IMR-90 (cell line): ENCODE measurements around the gene LARP1. TPM values are rescaled to one million over a fixed set of nuclear protein-coding genes. Genes with fewer than 3 reads are reported as not detected.

ENCODE experiments used
- ATAC-seq: fragments of 200-7000 bp; cut with Tn5 transposase; 2 replicates; pipeline ENCODE4 v1.9.1; 2020; ENCODE audit warnings: low read depth, mild to moderate bottlenecking, moderate library complexity
- BruUV-seq: library from RNA; stranded (reverse); fragments of 400-500 nt; replicated peaks from 2 replicates; lab custom pipeline; 2021; lab: Mats Ljungman, UMichigan
- CTCF ChIA-PET: fragments of 300-600 bp; formaldehyde crosslinking; extraction: SDS; loops from one replicate; lab custom pipeline; 2021; ENCODE audit warnings: antibody characterized with exemption; lab: Yijun Ruan, JAX
- POLR2A ChIA-PET: fragments of 300-600 bp; sonication (Branson Sonifier 250); formaldehyde crosslinking; loops from one replicate; lab custom pipeline; 2022; ENCODE audit warnings: antibody characterized with exemption; ENCODE audit not compliant: unreplicated experiment; lab: Charles Lee
- DNase-seq: peaks from one replicate; pipeline ENCODE4 v3.0.0; 2013
- H2AFZ ChIP-seq: replicated peaks from 2 replicates; pipeline ENCODE3; 2013; ENCODE audit warnings: low read length, mild to moderate bottlenecking; ENCODE audit not compliant: poor library complexity
- H2AK5ac ChIP-seq: 2 replicates; pipeline ENCODE4 v1.6.1; 2013; ENCODE audit warnings: low read depth, low read length, inconsistent platforms
- H2AK9ac ChIP-seq: replicated peaks from 2 replicates; pipeline ENCODE3; 2013; ENCODE audit warnings: mild to moderate bottlenecking, low read depth, low read length, moderate library complexity; ENCODE audit not compliant: poor library complexity
- H2BK120ac ChIP-seq: 2 replicates; pipeline ENCODE4 v1.6.1; 2013; ENCODE audit warnings: low read depth, low read length, inconsistent platforms
- H2BK15ac ChIP-seq: 3 replicates; pipeline ENCODE4 v1.6.1; 2013; ENCODE audit warnings: low read depth, low read length, inconsistent platforms
- H2BK20ac ChIP-seq: 2 replicates; pipeline ENCODE4 v1.6.1; 2013; ENCODE audit warnings: low read depth, mild to moderate bottlenecking, inconsistent platforms, low read length, moderate library complexity
- H2BK5ac ChIP-seq: 2 replicates; pipeline ENCODE4 v1.6.1; 2013; ENCODE audit warnings: mild to moderate bottlenecking, low read depth, low read length, inconsistent platforms; ENCODE audit not compliant: poor library complexity, severe bottlenecking
- H3K14ac ChIP-seq: replicated peaks from 2 replicates; pipeline ENCODE4 v1.6.1; 2013; ENCODE audit warnings: low read depth, low read length, inconsistent platforms
- H3K18ac ChIP-seq: 2 replicates; pipeline ENCODE4 v1.6.1; 2013; ENCODE audit warnings: low read depth, low read length, control low read depth
- H3K23ac ChIP-seq: 2 replicates; pipeline ENCODE4 v1.6.1; 2013; ENCODE audit warnings: low read depth, low read length, inconsistent platforms
- H3K27ac ChIP-seq: 2 replicates; pipeline ENCODE4 v1.5.1; 2013; ENCODE audit warnings: mild to moderate bottlenecking, control low read depth, low read length; ENCODE audit not compliant: insufficient read depth
- H3K27me3 ChIP-seq: 2 replicates; pipeline ENCODE4 v1.6.1; 2013; ENCODE audit warnings: low read length; ENCODE audit not compliant: control insufficient read depth, insufficient read depth
- H3K36me3 ChIP-seq: 2 replicates; pipeline ENCODE4 v1.6.1; 2013; ENCODE audit warnings: low read length, mixed read lengths; ENCODE audit not compliant: control insufficient read depth, insufficient read depth
- H3K4ac ChIP-seq: 2 replicates; pipeline ENCODE4 v1.6.1; 2013; ENCODE audit warnings: low read depth, low read length, inconsistent platforms
- H3K4me1 ChIP-seq: 2 replicates; pipeline ENCODE4 v1.6.1; 2013; ENCODE audit warnings: low read length, mixed read lengths; ENCODE audit not compliant: control insufficient read depth, insufficient read depth
- H3K4me2 ChIP-seq: 2 replicates; pipeline ENCODE4 v1.6.1; 2013; ENCODE audit warnings: low read depth, mild to moderate bottlenecking, control low read depth, low read length, moderate library complexity
- H3K4me3 ChIP-seq: 2 replicates; pipeline ENCODE4 v1.5.1; 2013; ENCODE audit warnings: low read depth, mild to moderate bottlenecking, control low read depth, low read length, moderate library complexity; ENCODE audit not compliant: insufficient read depth
- H3K56ac ChIP-seq: 2 replicates; pipeline ENCODE4 v1.6.1; 2013; ENCODE audit warnings: low read length, inconsistent platforms; ENCODE audit not compliant: insufficient read depth; ENCODE audit errors: extremely low read depth
- H3K79me1 ChIP-seq, 2 experiments: 2 replicates each; pipeline ENCODE4 v1.6.1; 2013; ENCODE audit warnings: low read length in 2 of 2, inconsistent platforms in 1 of 2, low read depth in 1 of 2
- H3K9ac ChIP-seq: 2 replicates; pipeline ENCODE4 v1.6.1; 2013; ENCODE audit warnings: low read depth, low read length, control low read depth
- H3K9me1 ChIP-seq: 2 replicates; pipeline ENCODE4 v1.6.1; 2013; ENCODE audit warnings: low read length, inconsistent platforms; ENCODE audit not compliant: insufficient read depth
- H3K9me3 ChIP-seq: 2 replicates; pipeline ENCODE4 v1.6.1; 2013; ENCODE audit warnings: low read length; ENCODE audit not compliant: control insufficient read depth, insufficient read depth
- H4K20me1 ChIP-seq: 2 replicates; pipeline ENCODE4 v1.6.1; 2013; ENCODE audit warnings: low read length, inconsistent platforms; ENCODE audit not compliant: insufficient read depth
- H4K5ac ChIP-seq: 2 replicates; pipeline ENCODE4 v1.6.1; 2013; ENCODE audit warnings: mild to moderate bottlenecking, low read depth, low read length, control low read depth
- H4K8ac ChIP-seq, 2 experiments: 2 replicates each; pipeline ENCODE4 v1.6.1; 2013; ENCODE audit warnings: low read depth in 2 of 2, low read length in 2 of 2, control low read depth in 1 of 2, inconsistent platforms in 1 of 2
- H4K91ac ChIP-seq: 2 replicates; pipeline ENCODE4 v1.6.1; 2013; ENCODE audit warnings: low read depth, low read length, inconsistent platforms; ENCODE audit not compliant: insufficient read depth
- BHLHE40 ChIP-seq: fragments of 150-350 bp; IDR thresholded peaks from 2 replicates; pipeline ENCODE4 v1.6.1; 2016; ENCODE audit warnings: mild to moderate bottlenecking, low read depth, low read length
- CEBPB ChIP-seq: IDR thresholded peaks from 2 replicates; pipeline ENCODE4 v1.6.1; 2012; ENCODE audit warnings: low read depth, low read length, improper control_type of control experiment
- CHD1 ChIP-seq: IDR thresholded peaks from 2 replicates; pipeline ENCODE4 v1.6.1; 2012; ENCODE audit warnings: low read depth, low read length, improper control_type of control experiment
- CTCF ChIP-seq: conservative IDR thresholded peaks from 2 replicates; pipeline ENCODE4 v1.5.1; 2012; ENCODE audit warnings: mild to moderate bottlenecking, low read depth, low read length, improper control_type of control experiment
- FOS ChIP-seq: fragments of 150-350 bp; IDR thresholded peaks from 2 replicates; pipeline ENCODE4 v1.6.1; 2016; ENCODE audit warnings: low read depth, low read length
- MAFK ChIP-seq: IDR thresholded peaks from 2 replicates; pipeline ENCODE4 v1.6.1; 2012; ENCODE audit warnings: low read depth, low read length, improper control_type of control experiment
- MAZ ChIP-seq: IDR thresholded peaks from 2 replicates; pipeline ENCODE4 v1.6.1; 2012; ENCODE audit warnings: low read depth, mild to moderate bottlenecking, low read length, improper control_type of control experiment, moderate library complexity, borderline replicate concordance
- MXI1 ChIP-seq: IDR thresholded peaks from 2 replicates; pipeline ENCODE4 v1.6.1; 2012; ENCODE audit warnings: low read depth, mild to moderate bottlenecking, low read length, moderate library complexity, borderline replicate concordance
- NFE2L2 ChIP-seq: fragments of 150-350 bp; IDR thresholded peaks from 2 replicates; pipeline ENCODE4 v1.6.1; 2016; ENCODE audit warnings: low read depth, mild to moderate bottlenecking, low read length
- POLR2A ChIP-seq: IDR thresholded peaks from 2 replicates; pipeline ENCODE4 v1.6.1; 2012; ENCODE audit warnings: mild to moderate bottlenecking, low read depth, low read length
- RAD21 ChIP-seq: IDR thresholded peaks from 2 replicates; pipeline ENCODE4 v1.6.1; 2012; ENCODE audit warnings: low read length, improper control_type of control experiment
- RCOR1 ChIP-seq: IDR thresholded peaks from 2 replicates; pipeline ENCODE4 v1.6.1; 2012; ENCODE audit warnings: mild to moderate bottlenecking, low read length, improper control_type of control experiment; ENCODE audit not compliant: insufficient replicate concordance
- RFX5 ChIP-seq: IDR thresholded peaks from 2 replicates; pipeline ENCODE4 v1.8.0; 2012; ENCODE audit warnings: low read depth, mild to moderate bottlenecking, low read length, moderate library complexity
- SMC3 ChIP-seq: fragments of 150-350 bp; IDR thresholded peaks from 2 replicates; pipeline ENCODE4 v1.6.1; 2016; ENCODE audit warnings: low read depth, mild to moderate bottlenecking, antibody characterized with exemption, low read length, moderate library complexity
- USF2 ChIP-seq: fragments of 150-350 bp; IDR thresholded peaks from 2 replicates; pipeline ENCODE4 v1.6.1; 2017; ENCODE audit warnings: mild to moderate bottlenecking, antibody characterized with exemption, low read length, low read depth
- WGBS, 2 experiments: methylation state at CpG; one replicate each; pipeline versions ENCODE4 v1.1.5 to v1.1.7; 2013; ENCODE audit warnings: missing lambda C conversion rate in 2 of 2; ENCODE audit not compliant: insufficient read length in 1 of 2; ENCODE audit errors: extremely low coverage in 2 of 2; 5-methylcytosine and 5-hydroxymethylcytosine counted together
- dilution Hi-C: fragments of 300-500 bp; cut with HindIII; formaldehyde crosslinking; loops from one replicate; pipeline ENCODE4 v1.14.3; 2018; ENCODE audit warnings: low sequenced_read_pairs; ENCODE audit not compliant: unreplicated experiment
- in situ Hi-C: fragments of 300-500 bp; cut with MboI; formaldehyde crosslinking; loops from 3 replicates; pipeline ENCODE4 v1.14.3; 2019; ENCODE audit warnings: low sequenced_read_pairs, inconsistent platforms, mixed read lengths
- intact Hi-C: fragments of 100-400 bp; cut with micrococcal nuclease; formaldehyde crosslinking; loops from 2 replicates; pipeline ENCODE4 v1.10.0; 2022
- polyA plus RNA-seq, 3 experiments: library from polyadenylated mRNA; depleted of rRNA; stranded (reverse); fragments of >200 nt; gene quantifications; 2 replicates each; pipeline ENCODE4 v1.2.3, GENCODE V29; 2012; ENCODE audit warnings: low replicate concordance in 1 of 3
- total RNA-seq: library from RNA; depleted of rRNA; stranded (reverse); fragments of >200 nt; gene quantifications from 2 replicates; pipeline ENCODE4 v1.2.3, GENCODE V29; 2012
- TF ChIP-seq, protein P1 (sequence below): fragments of 150-350 bp; IDR thresholded peaks from 2 replicates; pipeline ENCODE4 v1.6.1; 2016; ENCODE audit warnings: low read depth, mild to moderate bottlenecking, low read length, moderate library complexity, borderline replicate concordance

The LARP1 gene
- total and polyA plus RNA-seq, 2 of the 4 experiments (the other 2 are of a cell fraction), result 47.3 to 77.4 TPM

DNA sequence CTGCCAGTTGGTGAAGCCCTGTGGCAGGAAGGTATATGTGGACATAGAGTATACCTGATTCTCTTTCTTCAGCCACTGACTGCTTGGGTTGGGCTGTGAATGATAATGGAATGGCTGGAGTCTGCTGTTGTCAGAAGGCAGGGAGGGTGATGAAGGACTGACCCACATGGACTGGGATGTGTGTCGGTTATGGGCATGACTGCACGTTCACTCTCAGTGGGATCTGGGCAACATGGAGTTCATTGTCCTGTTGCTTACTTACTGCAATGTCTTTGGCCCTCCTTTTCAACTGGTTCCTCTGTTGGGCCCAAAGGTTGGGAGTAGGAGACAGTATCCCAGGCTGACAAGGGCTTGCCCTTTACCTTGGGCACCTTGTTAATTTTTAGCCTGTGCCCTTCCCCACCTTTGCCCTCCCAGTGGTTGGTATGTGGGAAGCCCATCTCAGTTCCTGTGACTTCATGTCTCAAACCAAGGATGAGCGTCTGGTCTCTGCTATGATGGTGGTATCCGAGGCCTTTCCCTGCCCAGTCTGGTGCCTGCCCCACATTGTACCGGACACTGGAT lies 60.6 kb downstream of the LARP1 start:
- H3K9ac ChIP-seq, result no peak overlapping the region
- H3K23ac ChIP-seq, result no peak overlapping the region
- H2AK9ac ChIP-seq, result no peak overlapping the region
- H2BK120ac ChIP-seq, result no peak overlapping the region
- H2BK5ac ChIP-seq, result no peak overlapping the region
- in situ Hi-C loops (loop anchor here (25.0 kb wide), 1 partner anchor 353 kb away; no protein-coding TSS in a partner anchor), dilution Hi-C loops (no loop called here), intact Hi-C loops (no loop called here)
- peaks cover 4% of the 10 kb centered on the region; the same call in 1 of the 2 replicates for H3K9me1 ChIP-seq
- no peak for TF ChIP-seq RAD21
- no peak for TF ChIP-seq USF2
- TF ChIP-seq RFX5, result no peak
- TF ChIP-seq MXI1, result no peak
- no peak for TF ChIP-seq MAZ
- no peak for TF ChIP-seq BHLHE40
- TF ChIP-seq FOS, result no peak
- no peak for TF ChIP-seq NFE2L2
- no peak for TF ChIP-seq CEBPB
- no peak for TF ChIP-seq MAFK
- TF ChIP-seq SMC3, result no peak
- no peak for TF ChIP-seq CHD1
- TF ChIP-seq, protein P1, sequence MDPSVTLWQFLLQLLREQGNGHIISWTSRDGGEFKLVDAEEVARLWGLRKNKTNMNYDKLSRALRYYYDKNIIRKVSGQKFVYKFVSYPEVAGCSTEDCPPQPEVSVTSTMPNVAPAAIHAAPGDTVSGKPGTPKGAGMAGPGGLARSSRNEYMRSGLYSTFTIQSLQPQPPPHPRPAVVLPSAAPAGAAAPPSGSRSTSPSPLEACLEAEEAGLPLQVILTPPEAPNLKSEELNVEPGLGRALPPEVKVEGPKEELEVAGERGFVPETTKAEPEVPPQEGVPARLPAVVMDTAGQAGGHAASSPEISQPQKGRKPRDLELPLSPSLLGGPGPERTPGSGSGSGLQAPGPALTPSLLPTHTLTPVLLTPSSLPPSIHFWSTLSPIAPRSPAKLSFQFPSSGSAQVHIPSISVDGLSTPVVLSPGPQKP, result no peak
- no peak for TF ChIP-seq CTCF
- no peak for TF ChIP-seq RCOR1
- TF ChIP-seq POLR2A, result no peak
- no peak overlapping the region for H3K56ac ChIP-seq
- H3K36me3 ChIP-seq, result peaks cover 71% of the 10 kb centered on the region
- H3K27me3 ChIP-seq, result no peaks in the 10 kb centered on the region
- H3K4ac ChIP-seq, result no peak overlapping the region
- H4K5ac ChIP-seq, result no peak overlapping the region
- no peak overlapping the region for H2BK15ac ChIP-seq
- H3K4me3 ChIP-seq, result no peak overlapping the region
- no TSS peak for BruUV-seq
- no peak overlapping the region for H3K27ac ChIP-seq
- no peak overlapping the region for H4K91ac ChIP-seq
- ChIA-PET CTCF (no interaction called here), POLR2A (no interaction called here)
- no peaks in the 10 kb centered on the region for H3K4me1 ChIP-seq
- no peak overlapping the region for H2AFZ ChIP-seq
- H4K20me1 ChIP-seq, result peaks cover 7% of the 10 kb centered on the region; the same call in 1 of the 2 replicates
- H3K4me2 ChIP-seq, result no peak overlapping the region
- no peaks in the 10 kb centered on the region for H3K9me3 ChIP-seq
- no peak overlapping the region for H4K8ac ChIP-seq
- H2BK20ac ChIP-seq, result no peak overlapping the region
- ATAC-seq, result no peak
- no peak overlapping the region for H3K18ac ChIP-seq
- WGBS, 2 experiments, result 90% methylated on average over 2 of the region's 5 CpGs; no CpG with 5 or more reads in 1 of the 2 experiments
- peaks cover 22 to 44% of the 10 kb centered on the region in 2 experiments for H3K79me1 ChIP-seq
- H2AK5ac ChIP-seq, result no peak overlapping the region
- DNase-seq, result no peak
- H3K14ac ChIP-seq, result no peak overlapping the region
